NOMO-1 (cell line): ENCODE results near the gene MEIS2.

Experiments
- DNase-seq, 2 experiments: peaks; one replicate each; lab custom pipeline; 2025; ENCODE audit not compliant: unreplicated experiment in 2 of 2; lab: John Stamatoyannopoulos, UW

Gene MEIS2

GRCh38 chr15:36844534-36844998, 255.8 kb downstream of the MEIS2 start:
- no peak for DNase-seq

GRCh38 chr15:36843822-36844221, 256.5 kb downstream of the MEIS2 start:
- no peak for DNase-seq

GRCh38 chr15:36841193-36841592, 259.2 kb downstream of the MEIS2 start:
- no peak for DNase-seq
